Fibroblast of upper back skin (primary cell): ENCODE measurements around the gene MYADML2.

Experiments used
- DNase-seq: peaks from one replicate; pipeline ENCODE4 v3.0.0-alpha.2; 2013

MYADML2 gene

GRCh38 chr17:81977211-81977808, 30.3 kb upstream of the MYADML2 start, which contains the start of gene ASPSCR1:
Gene ASPSCR1, plus strand, starts transcription at chr17:81977629. Its CDS starts 18 bp downstream, at chr17:81977647.
- DNase-seq: peak; percentile 89

GRCh38 chr17:81976332-81977210, 29.5 kb upstream of the MYADML2 start:
- DNase-seq: no peak

GRCh38 chr17:81973432-81973831, 26.4 kb upstream of the MYADML2 start:
- no peak for DNase-seq

- DNase-seq: no peak
Observed at GRCh38 chr17:81968850-81969812, 22.1 kb upstream of the MYADML2 start.

GRCh38 chr17:81968396-81968745, 21.3 kb upstream of the MYADML2 start:
- DNase-seq: no peak

GRCh38 chr17:81967533-81968395, 20.7 kb upstream of the MYADML2 start:
- peak; percentile 68 for DNase-seq

GRCh38 chr17:81967244-81967532, 20.2 kb upstream of the MYADML2 start:
- no peak for DNase-seq

GRCh38 chr17:81966343-81967243, 19.6 kb upstream of the MYADML2 start:
- DNase-seq: peak; percentile 44

- no peak for DNase-seq
Observed at GRCh38 chr17:81964081-81964849, 17.2 kb upstream of the MYADML2 start.

- no peak for DNase-seq
Observed at GRCh38 chr17:81962499-81963441, 15.7 kb upstream of the MYADML2 start.

GRCh38 chr17:81961521-81962498, 14.8 kb upstream of the MYADML2 start:
- DNase-seq: no peak

GRCh38 chr17:81961087-81961511, 14.1 kb upstream of the MYADML2 start, which contains the start of gene NOTUM:
Gene NOTUM, minus strand, starts transcription at chr17:81961187. Its CDS starts 278 bp downstream, at chr17:81960909.
- DNase-seq: peak; percentile 38

GRCh38 chr17:81960130-81960958, 13.3 kb upstream of the MYADML2 start:
- DNase-seq: no peak

- peak; percentile 25 for DNase-seq
Observed at GRCh38 chr17:81959362-81960129, 12.5 kb upstream of the MYADML2 start.

GRCh38 chr17:81958633-81959342, 11.8 kb upstream of the MYADML2 start:
- DNase-seq: no peak
